Spinal cord (tissue), 10 donors: ENCODE results near the gene IQSEC1. TPM values are rescaled to one million over a fixed set of nuclear protein-coding genes. Genes with fewer than 3 reads are reported as not detected.

Source experiments
- DNase-seq, 6 donors: peaks; one replicate each; pipeline versions ENCODE4 v3.0.0 to v3.0.0-alpha.2; 2013 to 2015; ENCODE audit warnings: low spot score in 6 of 6, low read depth in 4 of 6
- H3K27ac ChIP-seq: one replicate; pipeline ENCODE4 v1.5.1; 2013; ENCODE audit warnings: low read depth, low read length, control low read depth
- H3K27me3 ChIP-seq: one replicate; pipeline ENCODE4 v1.6.1; 2013; ENCODE audit warnings: low read length; ENCODE audit not compliant: control insufficient read depth, insufficient read depth
- H3K36me3 ChIP-seq: one replicate; pipeline ENCODE4 v1.6.1; 2013; ENCODE audit warnings: low read length; ENCODE audit not compliant: control insufficient read depth, insufficient read depth
- H3K4me1 ChIP-seq: one replicate; pipeline ENCODE4 v1.6.1; 2013; ENCODE audit warnings: low read length; ENCODE audit not compliant: control insufficient read depth, insufficient read depth
- H3K4me3 ChIP-seq: one replicate; pipeline ENCODE4 v1.5.1; 2013; ENCODE audit warnings: low read depth, low read length, control low read depth
- H3K9me3 ChIP-seq: one replicate; pipeline ENCODE4 v1.6.1; 2013; ENCODE audit warnings: low read length; ENCODE audit not compliant: control insufficient read depth, insufficient read depth
- WGBS: methylation state at CpG from one replicate; pipeline ENCODE4 v1.1.5; 2013; ENCODE audit warnings: missing lambda C conversion rate; ENCODE audit not compliant: insufficient coverage; 5-methylcytosine and 5-hydroxymethylcytosine counted together
- polyA plus RNA-seq, 2 donors: library from polyadenylated mRNA; unstranded; fragments of 120-200 nt; gene quantifications; one replicate each; pipeline ENCODE4 v1.2.1, GENCODE V29; 2013; ENCODE audit not compliant: insufficient read length in 2 of 2
- total RNA-seq, 2 donors: library from RNA; depleted of rRNA in 1 of 2; stranded (reverse); fragments of 120-200 nt in 1 of 2; fragments of >200 nt in 1 of 2; gene quantifications; one replicate each; pipeline versions ENCODE4 v1.2.3 to v1.2.4, GENCODE V29; 2013 to 2014
- donor health status: healthy.

Gene IQSEC1
- total and polyA plus RNA-seq, 4 donors, result 40.2 to 87.1 (median 63.6) TPM

DNA sequence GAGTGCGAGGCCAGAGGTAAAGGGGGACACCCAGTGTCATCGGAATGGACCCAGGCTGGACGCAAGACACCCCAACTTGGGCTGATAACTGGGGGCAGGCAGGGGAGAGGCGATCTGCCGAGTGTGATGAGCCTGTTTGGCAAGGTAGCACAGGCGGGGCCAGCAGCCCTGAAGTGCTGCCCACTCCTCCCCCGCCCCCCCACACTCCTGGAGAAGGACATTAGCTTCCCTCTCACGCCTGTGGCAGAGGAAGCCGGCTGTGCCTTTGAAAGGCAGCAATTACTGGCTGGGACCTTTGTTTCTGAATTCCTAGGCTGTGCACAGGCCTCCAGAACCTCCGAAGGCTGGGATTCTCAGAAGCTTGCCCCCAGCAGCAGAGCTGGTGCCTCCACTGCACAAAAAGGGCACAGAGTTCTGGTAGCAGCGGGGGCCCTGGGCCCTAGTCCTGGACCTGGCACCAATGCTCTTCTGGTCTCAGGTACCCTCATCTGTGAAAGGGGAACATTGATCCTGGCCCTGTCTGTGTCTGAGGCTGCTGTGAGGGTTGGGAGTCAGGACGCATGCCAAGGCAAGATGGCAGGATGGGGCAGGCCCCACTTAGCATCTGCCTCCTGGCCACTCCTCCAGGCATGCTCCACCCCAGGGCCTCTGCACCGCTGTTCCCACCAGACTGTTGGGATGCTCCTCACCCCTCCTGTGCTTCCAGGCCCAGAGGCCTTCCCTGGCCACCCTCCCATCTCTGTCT lies 28.6 kb downstream of the IQSEC1 start:
- Histone ChIP-seq H3K4me1 (peaks cover 96% of the 10 kb centered on the region), H3K27ac (peak overlapping the region; percentile 89), H3K4me3 (no peak overlapping the region), H3K36me3 (peaks cover 5% of the 10 kb centered on the region), H3K9me3 (no peaks in the 10 kb centered on the region), H3K27me3 (no peaks in the 10 kb centered on the region)
- 38% methylated on average over 13 of the region's 13 CpGs for WGBS
- peak in 2 of 6 donors; percentile 87 to 88 for DNase-seq

- H3K4me3 ChIP-seq, result no peak overlapping the region
- H3K27me3 ChIP-seq, result no peaks in the 10 kb centered on the region
- no peak for DNase-seq
- H3K4me1 ChIP-seq, result peaks cover 99% of the 10 kb centered on the region
- H3K27ac ChIP-seq, result peak overlapping the region; percentile 85
- H3K9me3 ChIP-seq, result no peaks in the 10 kb centered on the region
- H3K36me3 ChIP-seq, result peaks cover 5% of the 10 kb centered on the region
- WGBS, result 54% methylated on average over 2 of the region's 9 CpGs
Observed at GRCh38 chr3:13043656-13044055, 29.6 kb downstream of the IQSEC1 start.

GRCh38 chr3:13042715-13043271 lies 30.4 kb downstream of the IQSEC1 start:
- Histone ChIP-seq H3K27ac (peak overlapping the region; percentile 85), H3K36me3 (peaks cover 5% of the 10 kb centered on the region), H3K27me3 (no peaks in the 10 kb centered on the region), H3K4me1 (peaks cover 91% of the 10 kb centered on the region), H3K9me3 (no peaks in the 10 kb centered on the region), H3K4me3 (no peak overlapping the region)
- whole genome bisulfite sequencing, result 24% methylated on average over 20 of the region's 20 CpGs
- peak in 2 of 6 donors; percentile 84 to 95 for DNase-seq

DNA sequence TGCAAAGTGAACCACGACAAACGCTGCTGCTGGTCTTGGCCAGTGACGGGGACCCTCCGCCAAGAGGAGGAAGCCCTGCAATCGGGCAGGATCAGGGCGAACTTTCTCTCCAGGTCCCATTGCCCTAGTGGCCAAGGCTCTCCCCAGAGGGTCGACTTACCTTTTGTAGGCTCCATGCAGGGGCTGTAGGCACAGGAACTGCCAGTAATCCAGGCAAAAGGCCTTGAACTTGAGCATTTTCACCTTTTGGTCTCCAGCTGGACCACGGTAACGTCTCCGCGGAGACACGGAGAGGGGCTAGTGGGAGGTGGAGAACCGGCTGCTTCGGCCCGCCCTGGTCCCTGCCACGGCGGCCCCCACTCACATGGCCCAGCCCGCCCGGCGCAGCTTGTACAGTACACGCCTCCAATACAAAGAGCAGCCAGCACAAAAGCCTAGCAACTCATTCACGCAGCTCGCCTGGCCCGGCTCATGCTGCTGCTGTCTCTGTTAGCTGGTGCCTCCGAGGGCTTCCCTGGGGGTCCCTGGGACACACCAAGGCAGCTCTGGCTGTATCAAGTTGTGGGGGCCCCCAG lies 31.0 kb downstream of the IQSEC1 start:
- peaks cover 5% of the 10 kb centered on the region for H3K36me3 ChIP-seq
- H3K9me3 ChIP-seq, result no peaks in the 10 kb centered on the region
- WGBS, result 19% methylated on average over 20 of the region's 25 CpGs
- peak in 2 of 6 donors; percentile 87 to 90 for DNase-seq
- peak overlapping the region; percentile 85 for H3K27ac ChIP-seq
- peaks cover 85% of the 10 kb centered on the region for H3K4me1 ChIP-seq
- no peaks in the 10 kb centered on the region for H3K27me3 ChIP-seq
- H3K4me3 ChIP-seq, result peak overlapping the region; percentile 17

- DNase-seq, result peak in 3 of 6 donors; percentile 65 to 92 (median 88)
- H3K9me3 ChIP-seq, result no peaks in the 10 kb centered on the region
- H3K4me1 ChIP-seq, result peaks cover 78% of the 10 kb centered on the region
- peak overlapping the region; percentile 85 for H3K27ac ChIP-seq
- WGBS, result 24% methylated on average over 20 of the region's 26 CpGs
- H3K36me3 ChIP-seq, result peaks cover 8% of the 10 kb centered on the region
- H3K27me3 ChIP-seq, result no peaks in the 10 kb centered on the region
- H3K4me3 ChIP-seq, result no peak overlapping the region
Observed at GRCh38 chr3:13041113-13041776, 32.0 kb downstream of the IQSEC1 start.

- Histone ChIP-seq H3K36me3 (peaks cover 9% of the 10 kb centered on the region), H3K4me3 (no peak overlapping the region), H3K27me3 (no peaks in the 10 kb centered on the region), H3K9me3 (no peaks in the 10 kb centered on the region), H3K4me1 (peaks cover 74% of the 10 kb centered on the region), H3K27ac (peak overlapping the region; percentile 85)
- 34% methylated on average over 12 of the region's 12 CpGs for WGBS
- no peak for DNase-seq
Observed at GRCh38 chr3:13040361-13041074, 32.7 kb downstream of the IQSEC1 start.

- Histone ChIP-seq H3K36me3 (peaks cover 10% of the 10 kb centered on the region), H3K27ac (peak overlapping the region; percentile 47), H3K4me3 (peak overlapping the region; percentile 12), H3K27me3 (no peaks in the 10 kb centered on the region), H3K9me3 (no peaks in the 10 kb centered on the region), H3K4me1 (peaks cover 71% of the 10 kb centered on the region)
- peak in 2 of 6 donors; percentile 71 to 74 for DNase-seq
- 32% methylated on average over 8 of the region's 14 CpGs for WGBS
Observed at GRCh38 chr3:13039213-13039896, 33.9 kb downstream of the IQSEC1 start.

- H3K36me3 ChIP-seq, result peaks cover 10% of the 10 kb centered on the region
- no peak overlapping the region for H3K4me3 ChIP-seq
- peaks cover 60% of the 10 kb centered on the region for H3K4me1 ChIP-seq
- no peaks in the 10 kb centered on the region for H3K27me3 ChIP-seq
- H3K27ac ChIP-seq, result no peak overlapping the region
- no peak for DNase-seq
- WGBS, result 33% methylated on average over 1 of the region's 8 CpGs
- H3K9me3 ChIP-seq, result no peaks in the 10 kb centered on the region
Observed at GRCh38 chr3:13037458-13038117, 35.6 kb downstream of the IQSEC1 start.
